HepG2 (cell line): ENCODE results near the gene AK3. TPM values are rescaled to one million over a fixed set of nuclear protein-coding genes. Genes with fewer than 3 reads are reported as not detected.

Experiments
- ATAC-seq: fragments of 200-7000 bp; cut with Tn5 transposase; 3 replicates; pipeline ENCODE4 v1.9.1; 2020; ENCODE audit warnings: mild to moderate bottlenecking, moderate library complexity
- BruUV-seq: library from RNA; stranded (reverse); fragments of 400-500 nt; replicated peaks from 2 replicates; lab custom pipeline; 2021; lab: Mats Ljungman, UMichigan
- CTCF ChIA-PET: fragments of 300-600 bp; formaldehyde crosslinking; extraction: SDS; loops from one replicate; lab custom pipeline; 2021; ENCODE audit warnings: low total read pairs, inconsistent platforms, low intra/inter-chr PET ratio; lab: Yijun Ruan, JAX
- POLR2A ChIA-PET: fragments of 350-600 bp; sonication (Branson Sonifier 250); formaldehyde crosslinking; loops from one replicate; lab custom pipeline; 2020; ENCODE audit warnings: antibody characterized with exemption, inconsistent platforms; lab: Yijun Ruan, JAX
- DNase-seq: peaks from one replicate; pipeline ENCODE4 v3.0.0-alpha.2; 2015; ENCODE audit warnings: low spot score
- FAIRE-seq: peaks from 3 replicates; lab custom pipeline; 2011; peaks lifted over from hg19 to GRCh38; lab: Jason Lieb, UNC
- H2AFZ ChIP-seq: one replicate; pipeline ENCODE4 v1.6.1; 2011; ENCODE audit warnings: low read length, inconsistent platforms
- H3K27ac ChIP-seq: fragments of 300-600 bp; 3 replicates; pipeline ENCODE4 v1.8.0; 2011; ENCODE audit warnings: mixed run types, mild to moderate bottlenecking, mixed read lengths, low read length, inconsistent platforms; ENCODE audit not compliant: insufficient read depth; ENCODE audit errors: extremely low read length
- H3K27me3 ChIP-seq, 2 experiments: fragments of 200-600 bp in 1 of 2; 2 replicates in 1 of 2; 3 replicates in 1 of 2; pipeline versions ENCODE4 v1.6.0 to v1.8.0; 2011; ENCODE audit warnings: low read length in 2 of 2, mild to moderate bottlenecking in 2 of 2, moderate library complexity in 2 of 2, inconsistent platforms in 1 of 2; ENCODE audit not compliant: insufficient read depth in 2 of 2, control insufficient read depth in 1 of 2
- H3K36me3 ChIP-seq, 2 experiments: fragments of 200-600 bp in 1 of 2; replicated peaks in 1 of 2; 2 replicates in 1 of 2; 3 replicates in 1 of 2; pipeline versions ENCODE4 v1.5.1 to v1.8.0; 2011; ENCODE audit warnings: low read length in 2 of 2, inconsistent platforms in 1 of 2; ENCODE audit not compliant: insufficient read depth in 2 of 2, control insufficient read depth in 1 of 2
- H3K4me1 ChIP-seq: 2 replicates; pipeline ENCODE4 v1.5.1; 2012; ENCODE audit warnings: low read length, inconsistent platforms; ENCODE audit not compliant: insufficient read depth
- H3K4me2 ChIP-seq: 2 replicates; pipeline ENCODE4 v1.6.0; 2011; ENCODE audit warnings: low read depth, low read length, inconsistent platforms
- H3K4me3 ChIP-seq, 3 experiments: fragments of 200-600 bp in 1 of 3; sonication (generic), shearing (Covaris generic) in 1 of 3; replicated peaks in 1 of 3; 2 replicates each; pipeline ENCODE4 v1.5.1; 2011 to 2016; ENCODE audit warnings: low read length in 3 of 3, inconsistent platforms in 2 of 3, low read depth in 2 of 3, mild to moderate bottlenecking in 2 of 3, control low read depth in 1 of 3, mixed read lengths in 1 of 3; ENCODE audit not compliant: insufficient read depth in 1 of 3
- H3K79me2 ChIP-seq: one replicate; pipeline ENCODE4 v1.6.1; 2011; ENCODE audit warnings: low read length, inconsistent platforms; ENCODE audit not compliant: insufficient read depth
- H3K9ac ChIP-seq: 2 replicates; pipeline ENCODE4 v1.6.0; 2011; ENCODE audit warnings: mild to moderate bottlenecking, low read depth, low read length, inconsistent platforms; ENCODE audit not compliant: insufficient read depth
- H3K9me3 ChIP-seq: 2 replicates; pipeline ENCODE4 v1.5.1; 2012; ENCODE audit warnings: mild to moderate bottlenecking, low read length
- H4K20me1 ChIP-seq: 2 replicates; pipeline ENCODE4 v1.6.0; 2011; ENCODE audit warnings: inconsistent platforms, mild to moderate bottlenecking, low read length, moderate library complexity; ENCODE audit not compliant: insufficient read depth
- JUND ChIP-seq: sonication (generic); formaldehyde crosslinking; IDR thresholded peaks from 2 replicates; pipeline ENCODE4 v1.8.0; 2022; ENCODE audit warnings: mild to moderate bottlenecking, missing genetic modification reagents
- REL ChIP-seq: sonication (generic); formaldehyde crosslinking; conservative IDR thresholded peaks from 2 replicates; pipeline ENCODE4 v1.8.0; 2022; ENCODE audit warnings: mild to moderate bottlenecking, missing genetic modification reagents, moderate library complexity
- TCF7 ChIP-seq: sonication (generic); IDR thresholded peaks from 2 replicates; pipeline ENCODE4 v1.6.1; 2016; ENCODE audit warnings: antibody characterized with exemption, low read depth
- YEATS2 ChIP-seq: sonication (generic); formaldehyde crosslinking; IDR thresholded peaks from 2 replicates; pipeline ENCODE4 v1.4.0; 2020; ENCODE audit warnings: missing genetic modification reagents, borderline replicate concordance
- ZNF251 ChIP-seq: sonication (generic); formaldehyde crosslinking; IDR thresholded peaks from 2 replicates; pipeline ENCODE4 v1.9.0; 2021; ENCODE audit warnings: mild to moderate bottlenecking, missing genetic modification reagents
- ZNF432 ChIP-seq: sonication (generic); formaldehyde crosslinking; IDR thresholded peaks from 2 replicates; pipeline ENCODE4 v1.5.0; 2020; ENCODE audit warnings: missing genetic modification reagents, mild to moderate bottlenecking, borderline replicate concordance
- ZSCAN12 ChIP-seq: sonication (generic); formaldehyde crosslinking; IDR thresholded peaks from 2 replicates; pipeline ENCODE4 v1.9.0; 2021; ENCODE audit warnings: mild to moderate bottlenecking, missing genetic modification reagents
- WGBS: methylation state at CpG from one replicate; pipeline ENCODE4 v1.1.6; 2017; ENCODE audit warnings: low lambda C conversion rate; 5-methylcytosine and 5-hydroxymethylcytosine counted together
- in situ Hi-C: cut with HindIII; loops from 2 replicates; pipeline ENCODE4 v1.10.0; 2017; ENCODE audit warnings: low pct_unique_long_range_greater_than_20kb; ENCODE audit not compliant: extremely low pct_ligation_motif_present
- intact Hi-C: fragments of 100-400 bp; cut with micrococcal nuclease; formaldehyde crosslinking; loops from one replicate; pipeline ENCODE4 v1.10.0; 2022; ENCODE audit not compliant: unreplicated experiment
- polyA plus RNA-seq, 8 experiments: library from polyadenylated mRNA; depleted of rRNA in 3 of 8; stranded (reverse) in 7 of 8; unstranded in 1 of 8; fragments of >200 nt; fragmentation: Illumina TruSeq in 4 of 8; extraction: Trizol in 4 of 8; gene quantifications; 2 replicates each; pipeline versions ENCODE4 v1.2.1 to v1.2.3, GENCODE V29; 2011 to 2016; ENCODE audit warnings: low read depth in 4 of 8, missing spikeins in 1 of 8, mixed read lengths in 1 of 8; ENCODE audit not compliant: insufficient read depth in 1 of 8
- total RNA-seq, 5 experiments: library from RNA; depleted of rRNA; stranded (reverse); fragments of >200 nt; fragmentation: Illumina TruSeq; extraction: Trizol; gene quantifications; 2 replicates each; pipeline ENCODE4 v1.2.3, GENCODE V29; 2016; ENCODE audit warnings: low read depth in 1 of 5
- TF ChIP-seq, protein P1 (sequence below): sonication (generic); formaldehyde crosslinking; IDR thresholded peaks from 2 replicates; pipeline ENCODE4 v1.5.0; 2020; ENCODE audit warnings: mild to moderate bottlenecking, missing genetic modification reagents
- TF ChIP-seq, protein P2 (sequence below): IDR thresholded peaks from 2 replicates; pipeline ENCODE4 v1.6.1; 2016; ENCODE audit warnings: low read depth, control low read depth
- TF ChIP-seq, protein P3 (sequence below): sonication (generic); formaldehyde crosslinking; IDR thresholded peaks from 2 replicates; pipeline ENCODE4 v1.5.0; 2020; ENCODE audit warnings: missing genetic modification reagents

The AK3 gene
- total and polyA plus RNA-seq, 2 of the 13 experiments (the other 11 are each of a cell fraction or from before 2014, with no cell fraction given): 76.8 to 109 TPM

DNA sequence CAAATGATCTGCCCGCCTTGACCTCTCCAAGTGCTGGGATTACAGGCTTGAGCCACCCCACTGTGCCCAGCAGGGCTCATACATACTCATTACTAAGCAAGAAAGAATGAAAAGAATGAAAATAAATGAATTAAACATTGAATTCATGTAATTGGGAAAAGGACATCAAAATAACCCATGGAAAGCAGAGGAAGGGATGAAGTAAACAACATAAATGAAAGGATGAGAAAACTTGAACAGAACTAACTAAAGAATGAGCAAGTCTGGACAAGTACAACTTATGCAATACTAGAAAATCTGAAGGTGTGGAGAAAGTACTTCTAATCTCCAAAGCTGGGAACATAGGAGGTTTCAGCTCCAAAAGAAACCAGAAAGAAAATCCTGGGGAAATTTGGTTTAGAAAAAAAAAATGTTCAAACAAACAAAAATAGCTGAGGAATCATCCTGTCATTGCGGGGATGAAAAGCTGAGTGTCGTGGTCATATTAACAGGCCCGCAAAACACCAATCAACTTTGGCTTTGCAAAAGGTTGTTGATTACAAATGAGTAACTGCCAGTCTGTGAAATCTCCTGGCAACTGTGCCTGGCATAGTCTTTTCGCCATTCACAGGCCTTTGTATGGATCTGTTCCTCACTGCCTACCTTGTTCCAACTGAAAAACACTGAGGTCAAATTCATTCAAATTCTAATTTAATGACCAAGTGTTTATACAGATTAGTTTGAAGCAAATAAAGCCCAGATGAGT lies 2.3 kb upstream of the AK3 start:
- Histone ChIP-seq H2AFZ (no peak overlapping the region), H4K20me1 (peaks cover 12% of the 10 kb centered on the region), H3K4me1 (peaks cover 19% of the 10 kb centered on the region), H3K27ac (no peak overlapping the region), H3K36me3 (no peaks in the 10 kb centered on the region), H3K27me3 (no peaks in the 10 kb centered on the region), H3K9me3 (no peaks in the 10 kb centered on the region), H3K4me3 (no peak overlapping the region), H3K9ac (no peak overlapping the region), H3K4me2 (no peak overlapping the region), H3K79me2 (peaks cover 21% of the 10 kb centered on the region)
- intact Hi-C loops (loop anchor here (5.0 kb wide), 1 partner anchor 36 kb away; no protein-coding TSS in a partner anchor), in situ Hi-C loops (no loop called here)
- CTCF ChIA-PET: no interaction called here
- WGBS: 74% methylated on average over 5 of the region's 5 CpGs
- peak; percentile 8 for FAIRE-seq
- DNase-seq: no peak
- ATAC-seq: no peak
- POLR2A ChIA-PET: interaction anchor here (1.7 kb wide), 1 partner anchor 64 kb away, joined by 7 read pairs; the partner anchor contains the start of gene CDC37L1
- TF ChIP-seq ZNF251 (CRISPR knock-in tag): no peak
- TF ChIP-seq ZSCAN12 (CRISPR knock-in tag): no peak
- TF ChIP-seq, protein P1, sequence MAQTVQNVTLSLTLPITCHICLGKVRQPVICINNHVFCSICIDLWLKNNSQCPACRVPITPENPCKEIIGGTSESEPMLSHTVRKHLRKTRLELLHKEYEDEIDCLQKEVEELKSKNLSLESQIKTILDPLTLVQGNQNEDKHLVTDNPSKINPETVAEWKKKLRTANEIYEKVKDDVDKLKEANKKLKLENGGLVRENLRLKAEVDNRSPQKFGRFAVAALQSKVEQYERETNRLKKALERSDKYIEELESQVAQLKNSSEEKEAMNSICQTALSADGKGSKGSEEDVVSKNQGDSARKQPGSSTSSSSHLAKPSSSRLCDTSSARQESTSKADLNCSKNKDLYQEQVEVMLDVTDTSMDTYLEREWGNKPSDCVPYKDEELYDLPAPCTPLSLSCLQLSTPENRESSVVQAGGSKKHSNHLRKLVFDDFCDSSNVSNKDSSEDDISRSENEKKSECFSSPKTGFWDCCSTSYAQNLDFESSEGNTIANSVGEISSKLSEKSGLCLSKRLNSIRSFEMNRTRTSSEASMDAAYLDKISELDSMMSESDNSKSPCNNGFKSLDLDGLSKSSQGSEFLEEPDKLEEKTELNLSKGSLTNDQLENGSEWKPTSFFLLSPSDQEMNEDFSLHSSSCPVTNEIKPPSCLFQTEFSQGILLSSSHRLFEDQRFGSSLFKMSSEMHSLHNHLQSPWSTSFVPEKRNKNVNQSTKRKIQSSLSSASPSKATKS (CRISPR knock-in tag): no peak
- TF ChIP-seq, protein P2, sequence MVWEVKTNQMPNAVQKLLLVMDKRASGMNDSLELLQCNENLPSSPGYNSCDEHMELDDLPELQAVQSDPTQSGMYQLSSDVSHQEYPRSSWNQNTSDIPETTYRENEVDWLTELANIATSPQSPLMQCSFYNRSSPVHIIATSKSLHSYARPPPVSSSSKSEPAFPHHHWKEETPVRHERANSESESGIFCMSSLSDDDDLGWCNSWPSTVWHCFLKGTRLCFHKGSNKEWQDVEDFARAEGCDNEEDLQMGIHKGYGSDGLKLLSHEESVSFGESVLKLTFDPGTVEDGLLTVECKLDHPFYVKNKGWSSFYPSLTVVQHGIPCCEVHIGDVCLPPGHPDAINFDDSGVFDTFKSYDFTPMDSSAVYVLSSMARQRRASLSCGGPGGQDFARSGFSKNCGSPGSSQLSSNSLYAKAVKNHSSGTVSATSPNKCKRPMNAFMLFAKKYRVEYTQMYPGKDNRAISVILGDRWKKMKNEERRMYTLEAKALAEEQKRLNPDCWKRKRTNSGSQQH (CRISPR knock-in tag): no peak
- no peak for TF ChIP-seq REL
- no peak for TF ChIP-seq YEATS2 (CRISPR knock-in tag)
- TF ChIP-seq, protein P3, sequence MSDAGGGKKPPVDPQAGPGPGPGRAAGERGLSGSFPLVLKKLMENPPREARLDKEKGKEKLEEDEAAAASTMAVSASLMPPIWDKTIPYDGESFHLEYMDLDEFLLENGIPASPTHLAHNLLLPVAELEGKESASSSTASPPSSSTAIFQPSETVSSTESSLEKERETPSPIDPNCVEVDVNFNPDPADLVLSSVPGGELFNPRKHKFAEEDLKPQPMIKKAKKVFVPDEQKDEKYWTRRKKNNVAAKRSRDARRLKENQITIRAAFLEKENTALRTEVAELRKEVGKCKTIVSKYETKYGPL (CRISPR knock-in tag): no peak
- TF ChIP-seq ZNF432 (CRISPR knock-in tag): no peak
- TF ChIP-seq TCF7: no peak
- no peak for TF ChIP-seq JUND (CRISPR knock-in tag)
- no TSS peak for BruUV-seq
